Coronary artery (tissue), 2 donors: ENCODE measurements around the gene PNPLA3.

Experiments used
- DNase-seq: peaks from one replicate; pipeline ENCODE4 v3.0.0-alpha.2; 2017; ENCODE audit warnings: low spot score
- H3K27ac ChIP-seq, 2 donors: fragments of 200-600 bp; sonication (generic); one replicate each; pipeline ENCODE4 v1.5.1; 2016 to 2019
- H3K4me3 ChIP-seq: fragments of 200-600 bp; sonication (generic); 2 replicates; pipeline ENCODE4 v1.5.1; 2016; ENCODE audit warnings: mild to moderate bottlenecking, moderate library complexity
- TF ChIP-seq, protein P1 (sequence below): fragments of 200-600 bp; sonication (generic); IDR thresholded peaks from one replicate; pipeline ENCODE4 v1.5.1; 2019; ENCODE audit warnings: antibody characterized with exemption

PNPLA3 gene

DNA sequence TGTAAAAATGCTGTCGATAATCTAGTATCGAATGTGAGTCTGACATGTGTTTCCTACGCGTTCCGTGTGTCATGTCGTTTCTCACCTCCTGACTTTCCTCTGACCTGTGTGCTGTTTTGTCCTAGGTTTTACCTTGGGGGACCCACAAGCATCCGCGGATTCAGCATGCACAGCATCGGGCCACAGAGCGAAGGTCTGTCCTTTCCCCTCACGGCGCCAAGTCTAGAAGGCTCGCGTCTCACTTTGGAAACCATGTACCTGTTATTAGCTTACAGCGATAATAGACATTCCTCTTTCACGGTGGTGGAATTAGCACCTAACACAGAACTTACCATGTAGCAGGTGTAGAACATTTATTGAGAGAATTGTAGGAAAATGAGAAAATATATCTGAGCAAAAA, 60.2 kb downstream of the PNPLA3 start:
- Histone ChIP-seq H3K27ac (no peak overlapping the region), H3K4me3 (no peak overlapping the region)
- TF ChIP-seq, protein P1, sequence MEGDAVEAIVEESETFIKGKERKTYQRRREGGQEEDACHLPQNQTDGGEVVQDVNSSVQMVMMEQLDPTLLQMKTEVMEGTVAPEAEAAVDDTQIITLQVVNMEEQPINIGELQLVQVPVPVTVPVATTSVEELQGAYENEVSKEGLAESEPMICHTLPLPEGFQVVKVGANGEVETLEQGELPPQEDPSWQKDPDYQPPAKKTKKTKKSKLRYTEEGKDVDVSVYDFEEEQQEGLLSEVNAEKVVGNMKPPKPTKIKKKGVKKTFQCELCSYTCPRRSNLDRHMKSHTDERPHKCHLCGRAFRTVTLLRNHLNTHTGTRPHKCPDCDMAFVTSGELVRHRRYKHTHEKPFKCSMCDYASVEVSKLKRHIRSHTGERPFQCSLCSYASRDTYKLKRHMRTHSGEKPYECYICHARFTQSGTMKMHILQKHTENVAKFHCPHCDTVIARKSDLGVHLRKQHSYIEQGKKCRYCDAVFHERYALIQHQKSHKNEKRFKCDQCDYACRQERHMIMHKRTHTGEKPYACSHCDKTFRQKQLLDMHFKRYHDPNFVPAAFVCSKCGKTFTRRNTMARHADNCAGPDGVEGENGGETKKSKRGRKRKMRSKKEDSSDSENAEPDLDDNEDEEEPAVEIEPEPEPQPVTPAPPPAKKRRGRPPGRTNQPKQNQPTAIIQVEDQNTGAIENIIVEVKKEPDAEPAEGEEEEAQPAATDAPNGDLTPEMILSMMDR, result no peak
- no peak for DNase-seq

DNA sequence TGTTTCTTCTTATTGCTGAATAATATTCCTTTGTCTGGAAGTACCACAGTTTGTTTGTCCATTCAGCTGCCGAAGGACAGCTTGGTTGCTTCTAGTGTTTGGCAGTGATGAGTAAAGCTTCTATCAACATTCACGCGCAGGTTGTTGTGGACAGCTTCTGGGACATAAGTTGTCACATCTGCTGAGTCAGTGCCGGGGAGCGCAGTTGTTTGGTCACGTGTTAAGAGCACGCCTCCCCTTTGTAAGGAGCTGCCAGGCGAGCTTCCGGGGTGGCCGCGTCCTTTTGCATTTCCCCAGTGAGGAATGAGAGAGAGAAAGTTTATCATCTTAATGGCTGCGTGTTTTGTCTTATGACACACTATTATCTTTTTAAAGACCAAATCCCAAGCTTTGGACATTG, 61.9 kb downstream of the PNPLA3 start:
- Histone ChIP-seq H3K27ac (no peak overlapping the region), H3K4me3 (no peak overlapping the region)
- no peak for DNase-seq
- TF ChIP-seq, protein P1, result no peak

DNA sequence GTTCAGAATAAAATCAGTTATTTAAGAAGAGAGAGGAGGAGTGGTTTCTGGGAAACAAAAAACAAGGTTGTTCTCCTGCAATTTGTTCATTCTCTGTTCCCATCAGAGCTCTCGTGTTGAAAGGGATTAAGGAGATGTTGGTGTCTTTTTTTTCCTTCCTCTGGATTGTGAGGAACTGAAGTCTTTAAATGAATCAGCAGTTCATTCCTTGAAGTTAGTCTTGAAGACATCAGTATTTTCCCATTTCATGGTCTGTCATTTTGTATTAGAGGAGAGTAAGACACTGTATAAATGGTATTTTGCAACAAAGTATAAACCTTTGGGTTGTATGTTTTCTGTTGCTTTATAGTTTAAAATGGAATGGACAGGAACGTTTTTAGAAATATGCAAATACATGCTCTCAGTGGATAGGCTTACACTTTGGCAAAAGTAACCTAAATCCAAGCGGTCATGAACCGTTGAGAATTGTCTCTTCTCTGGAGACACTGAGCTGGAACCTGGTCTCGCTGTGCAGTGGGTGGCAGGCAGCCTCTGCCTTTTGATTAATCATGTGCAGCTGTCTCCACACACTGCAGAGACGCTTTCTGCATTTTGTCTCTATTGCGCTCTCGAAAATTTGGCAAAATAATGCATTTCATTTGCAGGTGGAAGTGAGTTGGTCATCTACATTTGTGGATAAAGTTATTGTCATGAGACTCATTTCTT, 64.7 kb downstream of the PNPLA3 start:
- no peak overlapping the region for H3K4me3 ChIP-seq
- no peak overlapping the region for H3K27ac ChIP-seq
- no peak for DNase-seq
- TF ChIP-seq, protein P1, result no peak

DNA sequence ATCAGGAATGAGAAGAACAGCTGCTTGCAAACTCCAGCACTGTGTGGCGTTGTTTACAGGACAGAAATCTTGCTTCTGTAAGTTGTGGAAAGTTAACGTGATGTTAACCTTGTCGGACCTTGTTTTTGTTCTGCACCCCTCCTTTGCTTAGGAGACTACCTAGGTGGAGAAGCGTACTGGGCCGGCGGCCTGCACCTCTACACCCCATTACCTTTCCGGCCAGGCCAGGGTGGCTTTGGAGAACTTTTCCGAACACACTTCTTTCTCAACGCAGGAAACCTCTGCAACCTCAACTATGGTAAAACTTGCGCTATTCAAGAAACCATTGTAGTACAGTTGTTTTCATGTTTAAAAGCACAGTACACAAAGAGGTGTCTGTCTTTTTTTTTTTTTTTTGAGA, 65.4 kb downstream of the PNPLA3 start:
- Histone ChIP-seq H3K4me3 (no peak overlapping the region), H3K27ac (no peak overlapping the region)
- TF ChIP-seq, protein P1, result no peak
- DNase-seq, result no peak

DNA sequence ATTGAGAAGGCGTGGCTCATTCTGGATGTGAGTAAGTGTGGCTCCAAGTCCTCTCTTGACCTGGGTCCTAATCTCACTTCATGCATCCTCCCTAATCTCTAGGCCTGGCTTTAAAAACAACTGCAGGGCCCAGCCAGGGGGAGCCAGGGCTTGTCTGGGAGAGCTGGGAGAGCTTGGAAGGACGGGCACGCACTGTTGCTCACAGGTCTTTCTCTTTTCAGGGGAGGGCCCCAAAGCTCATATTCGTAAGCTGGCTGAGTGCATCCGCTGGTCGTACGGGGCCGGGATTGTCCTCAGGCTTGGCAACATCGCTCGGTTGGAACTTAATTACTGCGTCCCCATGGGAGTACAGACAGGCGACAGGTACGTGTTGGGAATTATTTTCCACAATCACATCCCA, 66.4 kb downstream of the PNPLA3 start:
- TF ChIP-seq, protein P1, result no peak
- Histone ChIP-seq H3K27ac (no peak overlapping the region), H3K4me3 (no peak overlapping the region)

DNA sequence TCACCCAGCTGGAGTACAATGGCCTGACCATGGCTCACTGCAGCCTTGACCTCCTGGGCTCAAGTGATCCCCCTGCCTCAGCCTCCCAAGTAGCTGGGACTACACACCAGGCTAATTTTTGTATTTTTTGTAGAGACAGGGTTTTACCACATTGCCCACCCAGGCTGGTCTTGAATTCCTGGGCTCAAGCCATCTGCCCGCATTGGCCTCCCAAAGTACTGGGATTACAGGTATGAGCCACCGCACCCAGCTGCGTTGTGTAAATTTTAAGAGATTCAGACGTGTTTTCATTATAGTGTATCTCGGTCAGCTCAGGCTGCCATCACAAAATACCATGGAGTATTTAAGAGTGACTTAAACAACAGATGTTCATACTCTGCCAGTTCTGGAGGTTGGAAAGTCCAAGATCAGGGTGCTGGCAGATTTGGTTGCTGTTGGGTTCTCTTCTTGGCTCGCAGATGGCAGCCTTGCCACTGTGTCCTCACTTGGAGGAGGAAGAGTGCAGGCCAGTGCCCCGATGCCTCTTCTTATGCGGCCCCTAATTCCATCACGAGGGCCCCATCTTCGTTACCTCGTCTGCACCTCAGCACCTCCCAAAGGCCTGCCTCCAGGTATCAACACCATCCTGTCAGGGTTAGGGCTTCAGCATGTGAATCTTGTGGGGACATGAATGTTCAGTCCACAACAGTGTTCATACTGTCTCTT, 67.9 kb downstream of the PNPLA3 start:
- DNase-seq, result no peak
- Histone ChIP-seq H3K27ac (no peak overlapping the region), H3K4me3 (no peak overlapping the region)
- TF ChIP-seq, protein P1, result no peak

More for the DNA sequence above, 66.4 kb downstream of the PNPLA3 start:
- DNase-seq, result no peak

DNA sequence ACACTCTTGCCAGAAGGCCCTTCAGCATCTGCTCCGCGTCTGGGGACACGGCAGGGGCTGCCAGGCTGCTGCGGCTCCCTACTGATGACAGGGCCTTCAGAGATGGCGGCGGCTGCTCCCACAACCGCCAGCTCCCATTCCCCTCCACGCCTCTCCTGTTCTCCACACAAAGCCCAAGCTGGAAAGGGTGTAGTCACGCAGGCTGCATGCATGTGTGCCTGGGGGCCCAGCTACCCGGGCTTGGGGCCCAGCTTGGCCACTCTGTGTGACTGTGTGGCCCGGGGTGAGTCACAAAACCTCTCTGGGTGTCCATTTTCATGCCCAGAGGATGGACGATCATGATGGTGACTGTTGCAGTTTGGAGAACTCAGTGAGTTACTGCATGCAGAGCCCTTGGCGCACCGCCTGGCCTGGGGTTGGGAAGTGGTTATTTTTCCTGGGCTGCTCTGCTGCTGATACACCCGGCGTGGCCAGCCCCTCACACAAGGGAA, 68.8 kb downstream of the PNPLA3 start:
- TF ChIP-seq, protein P1, result no peak
- no peak overlapping the region for H3K27ac ChIP-seq
- no peak overlapping the region for H3K4me3 ChIP-seq
- DNase-seq, result no peak
